Measurements from ENCODE around the gene EXT2.

EXT2 gene

GRCh38 chr11:44244639-44245310 is 149.3 kb downstream of the EXT2 start:
- H3K9me3 ChIP-seq (ENCODE audit: control insufficient read depth, insufficient read depth, low read length), result no peaks in the 10 kb centered on the region
- no peaks in the 10 kb centered on the region for H3K79me2 ChIP-seq (ENCODE audit: control insufficient read depth, low read length)
- no peaks in the 10 kb centered on the region for H3K27me3 ChIP-seq (ENCODE audit: control insufficient read depth, low read length)
- H3K4me2 ChIP-seq (ENCODE audit: low read length), result no peak overlapping the region
- H3K4me1 ChIP-seq (ENCODE audit: control insufficient read depth, low read length), result no peaks in the 10 kb centered on the region
- no peaks in the 10 kb centered on the region for H3F3A ChIP-seq (ENCODE audit: control insufficient read depth, insufficient read depth)
- no peak for TF ChIP-seq EZH2phosphoT487 (IDR thresholded peaks at IDR 0.05; ENCODE audit: borderline replicate concordance, low read length)
- TF ChIP-seq CTCF (IDR thresholded peaks at IDR 0.05; ENCODE audit: low read depth, low read length, poor library complexity, severe bottlenecking), result no peak
- no peaks in the 10 kb centered on the region for H4K20me1 ChIP-seq (ENCODE audit: control insufficient read depth, insufficient read depth, low read depth, low read length)
- no peaks in the 10 kb centered on the region for H3K9me2 ChIP-seq (replicated peaks; ENCODE audit: control insufficient read depth, low read length)
- no peaks in the 10 kb centered on the region for H3K36me3 ChIP-seq (ENCODE audit: control insufficient read depth, low read length)
- H3K27ac ChIP-seq (ENCODE audit: low read depth, low read length), result no peak overlapping the region
- H3K4me3 ChIP-seq (ENCODE audit: low read length), result no peak overlapping the region

- Histone ChIP-seq H3K9me2 (replicated peaks; ENCODE audit: control insufficient read depth, low read length) (no peaks in the 10 kb centered on the region), H3F3A (ENCODE audit: control insufficient read depth, insufficient read depth) (no peaks in the 10 kb centered on the region), H3K79me2 (ENCODE audit: control insufficient read depth, low read length) (no peaks in the 10 kb centered on the region), H3K4me3 (ENCODE audit: low read length) (no peak overlapping the region), H3K9me3 (ENCODE audit: control insufficient read depth, insufficient read depth, low read length) (no peaks in the 10 kb centered on the region), H3K27ac (ENCODE audit: low read depth, low read length) (no peak overlapping the region), H3K4me1 (ENCODE audit: control insufficient read depth, low read length) (no peaks in the 10 kb centered on the region), H3K4me2 (ENCODE audit: low read length) (no peak overlapping the region), H3K36me3 (ENCODE audit: control insufficient read depth, low read length) (no peaks in the 10 kb centered on the region), H4K20me1 (ENCODE audit: control insufficient read depth, insufficient read depth, low read depth, low read length) (no peaks in the 10 kb centered on the region), H3K27me3 (ENCODE audit: control insufficient read depth, low read length) (no peaks in the 10 kb centered on the region)
- TF ChIP-seq EZH2phosphoT487 (IDR thresholded peaks at IDR 0.05; ENCODE audit: borderline replicate concordance, low read length) (no peak), CTCF (IDR thresholded peaks at IDR 0.05; ENCODE audit: low read depth, low read length, poor library complexity, severe bottlenecking) (no peak)
Measured at GRCh38 chr11:44246726-44247125, 151.2 kb downstream of the EXT2 start.

- no peaks in the 10 kb centered on the region for H3K36me3 ChIP-seq (ENCODE audit: control insufficient read depth, low read length)
- no peaks in the 10 kb centered on the region for H3K27me3 ChIP-seq (ENCODE audit: control insufficient read depth, low read length)
- H4K20me1 ChIP-seq (ENCODE audit: control insufficient read depth, insufficient read depth, low read depth, low read length), result no peaks in the 10 kb centered on the region
- no peaks in the 10 kb centered on the region for H3K4me1 ChIP-seq (ENCODE audit: control insufficient read depth, low read length)
- no peaks in the 10 kb centered on the region for H3F3A ChIP-seq (ENCODE audit: control insufficient read depth, insufficient read depth)
- peaks cover under 1% of the 10 kb centered on the region; the same call in 1 of the 2 replicates for H3K9me3 ChIP-seq (ENCODE audit: control insufficient read depth, insufficient read depth, low read length)
- no peak overlapping the region for H3K4me3 ChIP-seq (ENCODE audit: low read length)
- no peaks in the 10 kb centered on the region for H3K79me2 ChIP-seq (ENCODE audit: control insufficient read depth, low read length)
- H3K9me2 ChIP-seq (replicated peaks; ENCODE audit: control insufficient read depth, low read length), result no peaks in the 10 kb centered on the region
- TF ChIP-seq EZH2phosphoT487 (IDR thresholded peaks at IDR 0.05; ENCODE audit: borderline replicate concordance, low read length) (no peak), CTCF (IDR thresholded peaks at IDR 0.05; ENCODE audit: low read depth, low read length, poor library complexity, severe bottlenecking) (no peak)
- H3K27ac ChIP-seq (ENCODE audit: low read depth, low read length), result no peak overlapping the region
- H3K4me2 ChIP-seq (ENCODE audit: low read length), result no peak overlapping the region
Measured at GRCh38 chr11:44247508-44247907, 152.0 kb downstream of the EXT2 start.

All from DOHH2 (cell line).